KMS-11 (cell line): Measurements from ENCODE around the gene MRTFA.

Experiments used
- H2AFZ ChIP-seq: fragments of 200-600 bp; sonication (generic); 2 replicates; pipeline ENCODE4 v1.6.1; 2016; ENCODE audit warnings: antibody characterized with exemption, mixed run types, low read depth
- H3K27ac ChIP-seq: fragments of 200-600 bp; sonication (generic); 2 replicates; pipeline ENCODE4 v1.6.1; 2016; ENCODE audit warnings: mild to moderate bottlenecking, mixed run types
- H3K27me3 ChIP-seq: fragments of 200-600 bp; sonication (generic); 2 replicates; pipeline ENCODE4 v1.6.1; 2017; ENCODE audit warnings: mild to moderate bottlenecking, low read depth, mixed run types, moderate library complexity; ENCODE audit not compliant: insufficient read depth
- H3K36me3 ChIP-seq: fragments of 200-600 bp; sonication (generic); 2 replicates; pipeline ENCODE4 v1.6.1; 2017; ENCODE audit warnings: mild to moderate bottlenecking, mixed run types; ENCODE audit not compliant: insufficient read depth
- H3K4me1 ChIP-seq: fragments of 200-600 bp; sonication (generic); 2 replicates; pipeline ENCODE4 v1.6.1; 2016; ENCODE audit warnings: mild to moderate bottlenecking, low read depth, mixed run types; ENCODE audit not compliant: poor library complexity, severe bottlenecking
- H3K4me2 ChIP-seq: fragments of 200-600 bp; sonication (generic); 2 replicates; pipeline ENCODE4 v1.7.0; 2016; ENCODE audit warnings: mild to moderate bottlenecking, mixed run types
- H3K4me3 ChIP-seq: fragments of 200-600 bp; sonication (generic); IDR thresholded peaks from 2 replicates; pipeline ENCODE4 v1.6.1; 2017; ENCODE audit warnings: low read depth, low read length, mixed read lengths; ENCODE audit not compliant: insufficient read depth
- H3K79me2 ChIP-seq: fragments of 200-600 bp; sonication (generic); 2 replicates; pipeline ENCODE4 v1.6.1; 2016; ENCODE audit warnings: low read depth, mixed run types; ENCODE audit not compliant: insufficient read depth
- H3K9ac ChIP-seq: fragments of 200-600 bp; sonication (generic); 2 replicates; pipeline ENCODE4 v1.6.1; 2016; ENCODE audit warnings: mild to moderate bottlenecking, mixed run types
- H4K20me1 ChIP-seq: fragments of 200-600 bp; sonication (generic); 2 replicates; pipeline ENCODE4 v1.6.1; 2016; ENCODE audit warnings: mild to moderate bottlenecking, mixed run types; ENCODE audit not compliant: insufficient read depth
- TF ChIP-seq, protein P1 (sequence below): fragments of 200-600 bp; sonication (generic); conservative IDR thresholded peaks from 2 replicates; pipeline ENCODE4 v1.6.1; 2017; ENCODE audit warnings: low read depth, mild to moderate bottlenecking, antibody characterized with exemption, low read length, moderate library complexity, mixed read lengths

MRTFA gene

DNA sequence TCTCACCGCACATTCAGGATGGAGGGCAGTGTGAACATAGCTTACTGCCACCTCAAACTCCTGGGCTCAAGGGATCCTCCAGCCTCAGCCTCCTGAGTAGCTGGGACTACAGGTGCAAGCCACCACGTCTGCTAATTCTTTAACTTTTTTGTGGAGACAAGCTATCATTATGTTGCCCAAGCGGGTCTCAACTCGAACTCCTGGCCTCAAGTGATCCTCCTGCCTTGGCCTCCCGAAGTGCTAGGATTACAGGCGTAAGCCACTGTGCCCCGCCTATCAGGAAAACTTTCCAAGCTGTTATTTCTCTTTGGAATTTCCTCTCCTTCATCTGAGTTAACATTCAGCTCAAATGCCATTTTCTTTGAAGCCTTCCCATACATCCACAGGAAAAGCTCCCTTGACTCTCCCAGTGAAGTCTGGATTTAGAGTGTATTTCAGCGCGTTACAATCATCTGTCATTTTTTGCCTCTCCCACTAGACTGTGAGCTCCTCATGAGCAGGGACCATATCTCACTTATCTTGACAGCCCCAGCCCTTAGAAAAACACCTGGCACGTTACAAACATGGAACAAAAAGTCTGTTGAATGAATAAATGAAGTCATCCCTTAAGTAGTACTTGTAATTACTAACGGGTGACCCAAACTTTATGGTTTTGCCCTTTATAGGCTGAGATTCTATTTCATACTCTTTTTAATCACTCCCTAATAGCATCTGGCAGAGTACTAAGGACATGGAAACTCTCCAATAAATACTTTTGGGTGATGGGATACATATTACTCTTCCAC is 2.2 kb downstream of the MRTFA start:
- H3K4me2 ChIP-seq = no peak overlapping the region
- peaks cover 10% of the 10 kb centered on the region for H3K4me1 ChIP-seq
- TF ChIP-seq, protein P1, sequence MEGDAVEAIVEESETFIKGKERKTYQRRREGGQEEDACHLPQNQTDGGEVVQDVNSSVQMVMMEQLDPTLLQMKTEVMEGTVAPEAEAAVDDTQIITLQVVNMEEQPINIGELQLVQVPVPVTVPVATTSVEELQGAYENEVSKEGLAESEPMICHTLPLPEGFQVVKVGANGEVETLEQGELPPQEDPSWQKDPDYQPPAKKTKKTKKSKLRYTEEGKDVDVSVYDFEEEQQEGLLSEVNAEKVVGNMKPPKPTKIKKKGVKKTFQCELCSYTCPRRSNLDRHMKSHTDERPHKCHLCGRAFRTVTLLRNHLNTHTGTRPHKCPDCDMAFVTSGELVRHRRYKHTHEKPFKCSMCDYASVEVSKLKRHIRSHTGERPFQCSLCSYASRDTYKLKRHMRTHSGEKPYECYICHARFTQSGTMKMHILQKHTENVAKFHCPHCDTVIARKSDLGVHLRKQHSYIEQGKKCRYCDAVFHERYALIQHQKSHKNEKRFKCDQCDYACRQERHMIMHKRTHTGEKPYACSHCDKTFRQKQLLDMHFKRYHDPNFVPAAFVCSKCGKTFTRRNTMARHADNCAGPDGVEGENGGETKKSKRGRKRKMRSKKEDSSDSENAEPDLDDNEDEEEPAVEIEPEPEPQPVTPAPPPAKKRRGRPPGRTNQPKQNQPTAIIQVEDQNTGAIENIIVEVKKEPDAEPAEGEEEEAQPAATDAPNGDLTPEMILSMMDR = no peak
- H3K4me3 ChIP-seq = no peak overlapping the region
- H3K79me2 ChIP-seq = peaks cover 54% of the 10 kb centered on the region
- no peak overlapping the region for H3K9ac ChIP-seq
- no peak overlapping the region for H3K27ac ChIP-seq
- H3K27me3 ChIP-seq = no peaks in the 10 kb centered on the region
- H4K20me1 ChIP-seq = peaks cover 10% of the 10 kb centered on the region
- no peaks in the 10 kb centered on the region for H3K36me3 ChIP-seq
- no peak overlapping the region for H2AFZ ChIP-seq

DNA sequence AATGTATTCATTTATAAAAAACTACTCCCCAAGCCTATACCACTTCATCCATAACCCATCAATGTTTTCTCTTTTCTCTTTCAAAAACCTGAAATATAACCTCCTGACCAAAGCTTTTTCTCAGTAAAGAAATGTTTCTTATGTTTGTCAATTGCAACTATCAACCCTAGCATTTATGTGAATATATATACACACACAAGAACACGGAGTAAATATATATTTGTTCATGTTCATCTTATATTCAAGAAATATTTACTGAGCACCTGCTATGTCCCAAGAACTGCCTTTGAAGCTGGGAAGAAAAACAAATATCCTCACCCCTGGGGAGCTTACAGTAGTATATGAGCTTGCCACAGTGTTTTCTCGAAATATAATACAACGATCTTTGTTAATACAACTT is 3.5 kb downstream of the MRTFA start:
- no peak overlapping the region for H3K27ac ChIP-seq
- TF ChIP-seq, protein P1 = no peak

DNA sequence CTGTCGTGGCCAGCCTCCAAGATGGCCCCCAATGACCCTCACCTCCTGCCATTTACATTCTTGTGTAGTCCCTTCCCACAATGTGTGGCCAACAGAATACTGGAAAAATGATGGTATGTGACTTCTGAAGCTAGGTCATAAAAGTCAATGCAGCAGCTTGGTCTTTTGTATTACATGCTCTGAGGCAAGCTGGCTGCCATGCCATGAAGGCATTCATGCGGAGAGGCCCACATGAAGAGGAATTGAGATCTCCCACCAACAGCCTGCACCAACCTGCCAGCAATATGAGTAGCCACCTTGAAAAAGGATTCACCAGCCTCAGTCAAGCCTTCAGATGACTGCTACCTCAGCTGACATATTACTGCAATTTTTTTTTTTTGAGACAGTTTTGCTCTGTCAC is 4.6 kb downstream of the MRTFA start:
- TF ChIP-seq, protein P1 = no peak

More for the DNA sequence above, 3.5 kb downstream of the MRTFA start:
- Histone ChIP-seq H2AFZ (no peak overlapping the region), H3K36me3 (no peaks in the 10 kb centered on the region), H3K9ac (no peak overlapping the region), H3K4me3 (no peak overlapping the region), H3K79me2 (peaks cover 66% of the 10 kb centered on the region), H3K4me2 (no peak overlapping the region), H4K20me1 (peaks cover 10% of the 10 kb centered on the region), H3K27me3 (no peaks in the 10 kb centered on the region), H3K4me1 (peaks cover 10% of the 10 kb centered on the region)

DNA sequence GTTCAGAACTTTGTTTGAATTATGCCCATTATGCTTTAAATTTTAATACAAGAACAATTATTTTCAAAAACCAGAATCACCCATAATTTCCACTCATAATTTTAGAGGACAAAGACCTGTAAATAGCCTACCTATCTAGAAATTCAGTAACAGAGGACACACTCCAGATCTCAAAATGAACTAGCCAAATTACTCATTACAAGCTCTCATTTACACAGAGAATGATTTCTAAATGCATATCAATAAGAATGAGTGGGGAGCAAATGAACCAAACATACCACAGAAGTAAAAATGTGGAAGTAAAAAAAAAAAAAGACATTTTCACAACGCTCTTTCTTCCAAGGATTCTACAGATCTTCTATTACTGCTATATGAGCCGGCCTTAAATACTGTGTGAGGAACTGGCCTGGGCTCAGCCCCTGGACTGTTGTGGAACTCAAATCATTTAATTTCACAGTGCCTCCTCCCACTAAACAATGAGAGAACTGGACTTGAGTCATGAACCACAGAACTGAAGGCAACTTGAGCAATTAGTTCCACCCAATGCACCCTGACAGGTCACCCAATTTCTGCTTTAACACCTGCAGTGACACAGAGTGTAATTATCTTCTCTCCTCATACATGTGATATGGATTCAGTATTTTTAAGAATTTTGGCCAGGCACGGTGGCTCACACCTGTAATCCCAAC is 8.0 kb downstream of the MRTFA start:
- Histone ChIP-seq H2AFZ (no peak overlapping the region), H3K79me2 (peaks cover 69% of the 10 kb centered on the region), H3K27ac (no peak overlapping the region), H3K4me3 (no peak overlapping the region), H3K4me2 (no peak overlapping the region), H3K36me3 (no peaks in the 10 kb centered on the region), H4K20me1 (peaks cover 5% of the 10 kb centered on the region), H3K27me3 (no peaks in the 10 kb centered on the region), H3K4me1 (no peaks in the 10 kb centered on the region), H3K9ac (no peak overlapping the region)
- TF ChIP-seq, protein P1 = no peak

More for the DNA sequence above, 4.6 kb downstream of the MRTFA start:
- H3K4me2 ChIP-seq = no peak overlapping the region
- H2AFZ ChIP-seq = no peak overlapping the region
- H3K4me1 ChIP-seq = peaks cover 10% of the 10 kb centered on the region
- no peak overlapping the region for H3K9ac ChIP-seq
- H4K20me1 ChIP-seq = peaks cover 16% of the 10 kb centered on the region
- H3K36me3 ChIP-seq = no peaks in the 10 kb centered on the region
- H3K4me3 ChIP-seq = no peak overlapping the region
- H3K27me3 ChIP-seq = no peaks in the 10 kb centered on the region
- no peak overlapping the region for H3K27ac ChIP-seq
- H3K79me2 ChIP-seq = peaks cover 76% of the 10 kb centered on the region
